Measurements from ENCODE around the gene ANXA2R.

DNA sequence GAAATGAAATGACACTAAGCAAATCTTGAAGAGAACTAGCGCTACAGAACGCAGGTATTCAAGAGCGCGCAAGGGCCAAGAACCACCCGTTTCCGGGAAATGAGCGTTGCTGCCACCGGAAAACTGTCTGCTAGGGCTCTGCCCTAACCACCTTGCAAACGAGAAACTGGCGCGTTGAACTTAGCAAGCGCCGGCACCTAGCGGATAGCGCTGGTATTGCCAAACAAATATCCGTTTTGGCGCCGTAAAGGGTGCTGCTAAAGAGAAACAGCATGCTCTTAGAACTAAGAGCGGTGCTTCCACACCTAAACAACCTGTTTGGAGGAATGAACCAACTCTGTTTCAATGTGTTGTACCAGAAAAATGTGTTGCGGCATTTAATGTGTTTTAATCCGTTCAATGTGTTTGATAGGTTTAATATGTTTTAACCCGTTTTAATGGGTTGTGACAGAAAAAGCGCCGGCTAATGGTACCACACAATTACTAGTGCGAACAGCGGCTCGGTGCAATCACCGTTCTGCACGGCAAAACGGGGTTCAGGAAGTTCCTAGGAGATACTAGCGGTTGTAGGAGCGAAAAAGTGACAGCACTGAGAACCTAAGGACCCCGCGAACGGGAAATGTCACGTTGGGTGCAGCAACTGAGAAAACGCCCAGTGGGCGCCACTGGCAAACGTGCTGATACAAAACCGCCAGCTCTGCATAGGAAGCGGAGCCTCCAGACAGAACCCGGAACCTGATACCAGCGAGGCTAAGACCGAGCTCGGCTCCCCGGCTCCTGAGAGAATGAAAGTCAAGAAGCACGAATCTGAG is at the start of gene ANXA2R:
- TF ChIP-seq, protein P1, sequence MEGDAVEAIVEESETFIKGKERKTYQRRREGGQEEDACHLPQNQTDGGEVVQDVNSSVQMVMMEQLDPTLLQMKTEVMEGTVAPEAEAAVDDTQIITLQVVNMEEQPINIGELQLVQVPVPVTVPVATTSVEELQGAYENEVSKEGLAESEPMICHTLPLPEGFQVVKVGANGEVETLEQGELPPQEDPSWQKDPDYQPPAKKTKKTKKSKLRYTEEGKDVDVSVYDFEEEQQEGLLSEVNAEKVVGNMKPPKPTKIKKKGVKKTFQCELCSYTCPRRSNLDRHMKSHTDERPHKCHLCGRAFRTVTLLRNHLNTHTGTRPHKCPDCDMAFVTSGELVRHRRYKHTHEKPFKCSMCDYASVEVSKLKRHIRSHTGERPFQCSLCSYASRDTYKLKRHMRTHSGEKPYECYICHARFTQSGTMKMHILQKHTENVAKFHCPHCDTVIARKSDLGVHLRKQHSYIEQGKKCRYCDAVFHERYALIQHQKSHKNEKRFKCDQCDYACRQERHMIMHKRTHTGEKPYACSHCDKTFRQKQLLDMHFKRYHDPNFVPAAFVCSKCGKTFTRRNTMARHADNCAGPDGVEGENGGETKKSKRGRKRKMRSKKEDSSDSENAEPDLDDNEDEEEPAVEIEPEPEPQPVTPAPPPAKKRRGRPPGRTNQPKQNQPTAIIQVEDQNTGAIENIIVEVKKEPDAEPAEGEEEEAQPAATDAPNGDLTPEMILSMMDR (IDR thresholded peaks at IDR 0.05): peak; percentile 78
- TF ChIP-seq ETV6 (CRISPR knock-in tag; IDR thresholded peaks at IDR 0.05) (peak; percentile 100), SP1 (CRISPR knock-in tag; conservative IDR thresholded peaks at IDR 0.05) (peak; percentile 35; the same call in 1 of the 2 replicates), ZNF423 (CRISPR knock-in tag; IDR thresholded peaks at IDR 0.05) (no peak), NR1H2 (CRISPR knock-in tag; IDR thresholded peaks at IDR 0.05) (no peak), JUN (CRISPR knock-in tag; IDR thresholded peaks at IDR 0.05) (no peak), ATF1 (CRISPR knock-in tag; IDR thresholded peaks at IDR 0.05) (no peak), TEAD4 (CRISPR knock-in tag; IDR thresholded peaks at IDR 0.05) (no peak), ZNF138 (CRISPR knock-in tag; conservative IDR thresholded peaks at IDR 0.05) (no peak)
- TF ChIP-seq, protein P2, sequence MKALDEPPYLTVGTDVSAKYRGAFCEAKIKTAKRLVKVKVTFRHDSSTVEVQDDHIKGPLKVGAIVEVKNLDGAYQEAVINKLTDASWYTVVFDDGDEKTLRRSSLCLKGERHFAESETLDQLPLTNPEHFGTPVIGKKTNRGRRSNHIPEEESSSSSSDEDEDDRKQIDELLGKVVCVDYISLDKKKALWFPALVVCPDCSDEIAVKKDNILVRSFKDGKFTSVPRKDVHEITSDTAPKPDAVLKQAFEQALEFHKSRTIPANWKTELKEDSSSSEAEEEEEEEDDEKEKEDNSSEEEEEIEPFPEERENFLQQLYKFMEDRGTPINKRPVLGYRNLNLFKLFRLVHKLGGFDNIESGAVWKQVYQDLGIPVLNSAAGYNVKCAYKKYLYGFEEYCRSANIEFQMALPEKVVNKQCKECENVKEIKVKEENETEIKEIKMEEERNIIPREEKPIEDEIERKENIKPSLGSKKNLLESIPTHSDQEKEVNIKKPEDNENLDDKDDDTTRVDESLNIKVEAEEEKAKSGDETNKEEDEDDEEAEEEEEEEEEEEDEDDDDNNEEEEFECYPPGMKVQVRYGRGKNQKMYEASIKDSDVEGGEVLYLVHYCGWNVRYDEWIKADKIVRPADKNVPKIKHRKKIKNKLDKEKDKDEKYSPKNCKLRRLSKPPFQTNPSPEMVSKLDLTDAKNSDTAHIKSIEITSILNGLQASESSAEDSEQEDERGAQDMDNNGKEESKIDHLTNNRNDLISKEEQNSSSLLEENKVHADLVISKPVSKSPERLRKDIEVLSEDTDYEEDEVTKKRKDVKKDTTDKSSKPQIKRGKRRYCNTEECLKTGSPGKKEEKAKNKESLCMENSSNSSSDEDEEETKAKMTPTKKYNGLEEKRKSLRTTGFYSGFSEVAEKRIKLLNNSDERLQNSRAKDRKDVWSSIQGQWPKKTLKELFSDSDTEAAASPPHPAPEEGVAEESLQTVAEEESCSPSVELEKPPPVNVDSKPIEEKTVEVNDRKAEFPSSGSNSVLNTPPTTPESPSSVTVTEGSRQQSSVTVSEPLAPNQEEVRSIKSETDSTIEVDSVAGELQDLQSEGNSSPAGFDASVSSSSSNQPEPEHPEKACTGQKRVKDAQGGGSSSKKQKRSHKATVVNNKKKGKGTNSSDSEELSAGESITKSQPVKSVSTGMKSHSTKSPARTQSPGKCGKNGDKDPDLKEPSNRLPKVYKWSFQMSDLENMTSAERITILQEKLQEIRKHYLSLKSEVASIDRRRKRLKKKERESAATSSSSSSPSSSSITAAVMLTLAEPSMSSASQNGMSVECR (CRISPR knock-in tag; IDR thresholded peaks at IDR 0.05; ENCODE audit: borderline replicate concordance): no peak
- TF ChIP-seq, protein P3, sequence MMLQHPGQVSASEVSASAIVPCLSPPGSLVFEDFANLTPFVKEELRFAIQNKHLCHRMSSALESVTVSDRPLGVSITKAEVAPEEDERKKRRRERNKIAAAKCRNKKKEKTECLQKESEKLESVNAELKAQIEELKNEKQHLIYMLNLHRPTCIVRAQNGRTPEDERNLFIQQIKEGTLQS (CRISPR knock-in tag; conservative IDR thresholded peaks at IDR 0.05): no peak
- TF ChIP-seq, protein P4, sequence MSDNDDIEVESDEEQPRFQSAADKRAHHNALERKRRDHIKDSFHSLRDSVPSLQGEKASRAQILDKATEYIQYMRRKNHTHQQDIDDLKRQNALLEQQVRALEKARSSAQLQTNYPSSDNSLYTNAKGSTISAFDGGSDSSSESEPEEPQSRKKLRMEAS (CRISPR knock-in tag; IDR thresholded peaks at IDR 0.05): no peak; the same call in 1 of the 2 replicates
- TF ChIP-seq, protein P5, sequence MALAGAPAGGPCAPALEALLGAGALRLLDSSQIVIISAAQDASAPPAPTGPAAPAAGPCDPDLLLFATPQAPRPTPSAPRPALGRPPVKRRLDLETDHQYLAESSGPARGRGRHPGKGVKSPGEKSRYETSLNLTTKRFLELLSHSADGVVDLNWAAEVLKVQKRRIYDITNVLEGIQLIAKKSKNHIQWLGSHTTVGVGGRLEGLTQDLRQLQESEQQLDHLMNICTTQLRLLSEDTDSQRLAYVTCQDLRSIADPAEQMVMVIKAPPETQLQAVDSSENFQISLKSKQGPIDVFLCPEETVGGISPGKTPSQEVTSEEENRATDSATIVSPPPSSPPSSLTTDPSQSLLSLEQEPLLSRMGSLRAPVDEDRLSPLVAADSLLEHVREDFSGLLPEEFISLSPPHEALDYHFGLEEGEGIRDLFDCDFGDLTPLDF (CRISPR knock-in tag; IDR thresholded peaks at IDR 0.05): no peak
